ENCODE data around the gene RASSF3. TPM values are rescaled to one million over a fixed set of nuclear protein-coding genes. Genes with fewer than 3 reads are reported as not detected.
A peak's percentile ranks its signal among the peaks of the same experiment; 100 is the strongest.

Gene RASSF3
- total RNA-seq, 3 donors from 2014 or later, result 23.4 to 28.4 (median 24.6) TPM

GRCh38 chr12:64745259-64745807, 135.0 kb downstream of the RASSF3 start:
- TF ChIP-seq POLR2A (IDR thresholded peaks at IDR 0.05) (no peak), CTCF (IDR thresholded peaks at IDR 0.05) (no peak), POLR2AphosphoS5 (IDR thresholded peaks at IDR 0.05) (no peak)
- no peak for DNase-seq (ENCODE audit: low spot score in 2 of 2)
- no peak overlapping the region for H3K4me3 ChIP-seq
- H3K9me3 ChIP-seq, result no peaks in the 10 kb centered on the region
- intact Hi-C loops (cut with DNase I; ENCODE audit: low total_unique reads), result no loop called here
- H3K27me3 ChIP-seq, result no peaks in the 10 kb centered on the region
- no peaks in the 10 kb centered on the region for H3K4me1 ChIP-seq
- no peaks in the 10 kb centered on the region for H3K36me3 ChIP-seq
- H3K27ac ChIP-seq, result no peak overlapping the region

- Histone ChIP-seq H3K27me3 (no peaks in the 10 kb centered on the region), H3K4me1 (no peaks in the 10 kb centered on the region), H3K4me3 (no peak overlapping the region), H3K9me3 (no peaks in the 10 kb centered on the region), H3K36me3 (no peaks in the 10 kb centered on the region), H3K27ac (no peak overlapping the region)
- no peak for DNase-seq (ENCODE audit: low spot score in 2 of 2)
- TF ChIP-seq CTCF (IDR thresholded peaks at IDR 0.05), result no peak
- TF ChIP-seq POLR2AphosphoS5 (IDR thresholded peaks at IDR 0.05), result no peak
- no peak for TF ChIP-seq POLR2A (IDR thresholded peaks at IDR 0.05)
- intact Hi-C loops (cut with DNase I; ENCODE audit: low total_unique reads), result no loop called here
These were observed 135.7 kb downstream of the RASSF3 start for GRCh38 chr12:64745980-64746379.

GRCh38 chr12:64746663-64747062, 136.4 kb downstream of the RASSF3 start:
- no peaks in the 10 kb centered on the region for H3K36me3 ChIP-seq
- no peak for DNase-seq (ENCODE audit: low spot score in 2 of 2)
- H3K27ac ChIP-seq, result peak overlapping the region in 1 of 2 donors; percentile 15
- no peaks in the 10 kb centered on the region for H3K27me3 ChIP-seq
- H3K9me3 ChIP-seq, result no peaks in the 10 kb centered on the region
- H3K4me3 ChIP-seq, result no peak overlapping the region
- intact Hi-C loops (cut with DNase I; ENCODE audit: low total_unique reads), result no loop called here
- TF ChIP-seq POLR2A (IDR thresholded peaks at IDR 0.05) (no peak), CTCF (IDR thresholded peaks at IDR 0.05) (no peak), POLR2AphosphoS5 (IDR thresholded peaks at IDR 0.05) (no peak)
- no peaks in the 10 kb centered on the region for H3K4me1 ChIP-seq

Other genes with a start within 250 kb of the RASSF3 start
- not detected for gene C12orf56, start 219.7 kb upstream of the RASSF3 start, total RNA-seq
- 10 to 100 TPM; 41.0 to 71.0 (median 52.7) TPM for gene XPOT, start 206.1 kb upstream of the RASSF3 start, total RNA-seq
- gene TBK1, start 158.4 kb upstream of the RASSF3 start, total RNA-seq, result 10 to 100 TPM; 27.7 to 43.9 (median 40.6) TPM
- 100 to 1,000 TPM in 1 of 3 donors, 10 to 100 TPM in 2; 94.4 to 250 (median 98.6) TPM for gene GNS, start 148.9 kb downstream of the RASSF3 start, total RNA-seq
- 10 to 100 TPM in 2 of 3 donors, 1 to 10 TPM in 1; 3.2 to 16.4 (median 11.9) TPM for gene TBC1D30, start 214.2 kb downstream of the RASSF3 start, total RNA-seq

Data from breast epithelium (tissue), 4 donors.